Stimulated activated CD8-positive, alpha-beta memory T cell treated with anti-CD3 and anti-CD28 coated beads, Interleukin-7, amount 100 ng/mL, for 1 hour (primary cell): ENCODE measurements around the gene KLF17.
"Not testable (repeated sequence)": the region's sequence is repeated elsewhere in the genome, so short reads cannot be mapped to it uniquely, and the experiment has no call there.

ENCODE experiments used
- DNase-seq, 2 donors: peaks; one replicate each; pipeline ENCODE4 v3.0.0-alpha.2; 2020; ENCODE audit warnings: low read depth in 2 of 2

KLF17 gene

GRCh38 chr1:44108971-44109370 is 9.7 kb upstream of the KLF17 start:
- DNase-seq: no peak

GRCh38 chr1:44110916-44111315 is 7.7 kb upstream of the KLF17 start:
- no peak for DNase-seq

- no peak for DNase-seq
Measured at GRCh38 chr1:44111861-44112260, 6.8 kb upstream of the KLF17 start.

- DNase-seq: no peak
Measured at GRCh38 chr1:44112486-44112885, 6.1 kb upstream of the KLF17 start.

- DNase-seq: no peak
Measured at GRCh38 chr1:44113095-44113609, 5.5 kb upstream of the KLF17 start.

- no peak for DNase-seq
Measured at GRCh38 chr1:44114098-44114497, 4.5 kb upstream of the KLF17 start.

GRCh38 chr1:44117272-44117671 is 1.3 kb upstream of the KLF17 start:
- not testable (repeated sequence) for DNase-seq

GRCh38 chr1:44119525-44119924 is 904 bp downstream of the KLF17 start:
- DNase-seq: no peak

- DNase-seq: no peak
Measured at GRCh38 chr1:44120398-44120949, 1.9 kb downstream of the KLF17 start.

- no peak for DNase-seq
Measured at GRCh38 chr1:44129616-44130500, 11.2 kb downstream of the KLF17 start.

- DNase-seq: no peak
Measured at GRCh38 chr1:44131411-44131810, 12.8 kb downstream of the KLF17 start.

- no peak for DNase-seq
Measured at GRCh38 chr1:44134071-44134920, 15.7 kb downstream of the KLF17 start.

- DNase-seq: no peak
Measured at GRCh38 chr1:44135886-44136285, 17.3 kb downstream of the KLF17 start.

GRCh38 chr1:44138239-44138638 is 19.6 kb downstream of the KLF17 start:
- no peak for DNase-seq

- not testable (repeated sequence) for DNase-seq
Measured at GRCh38 chr1:44139565-44139964, 20.9 kb downstream of the KLF17 start.

- DNase-seq: no peak
Measured at GRCh38 chr1:44141531-44141930, 22.9 kb downstream of the KLF17 start, which contains the start of gene KLF18. Gene KLF18, minus strand, starts transcription at chr1:44141631. Its CDS starts 0 bp downstream, at chr1:44141631.

GRCh38 chr1:44144962-44145756 is 26.5 kb downstream of the KLF17 start:
- no peak for DNase-seq

GRCh38 chr1:44146536-44147361 is 28.1 kb downstream of the KLF17 start:
- no peak for DNase-seq

GRCh38 chr1:44147582-44147981 is 29.0 kb downstream of the KLF17 start:
- DNase-seq: no peak

GRCh38 chr1:44151332-44151731 is 32.7 kb downstream of the KLF17 start:
- DNase-seq: no peak
